ENCODE results near the gene ISLR2. TPM values are rescaled to one million over a fixed set of nuclear protein-coding genes. Genes with fewer than 3 reads are reported as not detected.

ISLR2 gene
- total and polyA plus RNA-seq, 2 donors (not counting 3 experiments of a cell fraction or from before 2014, with no cell fraction given) = not detected

DNA sequence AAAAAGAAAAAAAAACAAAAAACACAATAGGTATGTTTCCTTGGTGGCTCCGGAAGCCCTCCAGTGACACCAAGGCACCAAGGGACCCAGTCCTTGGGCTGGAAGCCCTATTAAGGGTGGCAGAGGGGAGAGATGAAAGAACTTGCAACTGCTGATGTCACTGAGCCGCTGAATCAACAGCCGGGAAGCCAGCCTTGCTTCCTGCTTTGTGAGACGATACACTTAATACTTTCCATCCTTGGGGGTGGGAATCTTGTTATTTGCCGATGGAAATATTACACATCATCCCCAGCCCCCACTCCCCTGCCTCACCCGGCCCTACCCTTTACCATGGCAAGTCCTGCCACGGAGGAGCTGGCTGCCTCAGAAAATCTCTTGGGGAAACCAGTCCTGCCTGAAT lies 5.6 kb upstream of the ISLR2 start:
- H3K9me1 ChIP-seq (replicated peaks; ENCODE audit: control insufficient read depth, extremely low read depth, insufficient read depth, low read length) = no peaks in the 10 kb centered on the region
- no peak overlapping the region for H3K4me3 ChIP-seq (replicated peaks in 1 of 3; ENCODE audit: insufficient read depth in 1 of 3, low read depth in 1 of 3, low read length in 3 of 3)
- BruUV-seq (replicated peaks) = no TSS peak
- no peak for FAIRE-seq
- ChIA-PET POLR2A (no interaction called here), CTCF (interaction anchor here (1.3 to 2.8 kb wide), 5 partner anchors 152 to 198 kb away, joined by 3 to 41 read pairs (median 19); no protein-coding TSS in a partner anchor)
- H3K4me2 ChIP-seq (ENCODE audit: insufficient read depth, low read length) = no peak overlapping the region
- dilution Hi-C loops (cut with MboI; ENCODE audit: extremely low pct_ligation_motif_present, low sequenced_read_pairs) (no loop called here), intact Hi-C loops (cut with micrococcal nuclease) (no loop called here)
- peaks cover 42 to 49% of the 10 kb centered on the region in 2 experiments for H3K27me3 ChIP-seq (ENCODE audit: control insufficient read depth in 2 of 2, insufficient read depth in 2 of 2, low read length in 2 of 2)
- no peak overlapping the region for H3K27ac ChIP-seq (ENCODE audit: insufficient read depth, low read depth, low read length)
- H3K4me1 ChIP-seq (ENCODE audit: control insufficient read depth, extremely low read depth, insufficient read depth, low read length) = peaks cover 4% of the 10 kb centered on the region
- no peaks in the 10 kb centered on the region for H4K20me1 ChIP-seq (replicated peaks; ENCODE audit: control insufficient read depth, extremely low read depth, insufficient read depth, low read length)
- no peak for DNase-seq (ENCODE audit: low read depth, low spot score)
- H3K79me2 ChIP-seq (ENCODE audit: control insufficient read depth, insufficient read depth, low read length) = no peaks in the 10 kb centered on the region
- no peak for TF ChIP-seq POLR2A (IDR thresholded peaks at IDR 0.05; ENCODE audit: low read depth, low read length)
- TF ChIP-seq GATA2 (IDR thresholded peaks at IDR 0.05; ENCODE audit: insufficient read depth, insufficient read length, low read depth, low read length) = no peak
- no peak for TF ChIP-seq FOS (IDR thresholded peaks at IDR 0.05; ENCODE audit: borderline replicate concordance, insufficient read depth, low read length)
- no peak for TF ChIP-seq POLR2AphosphoS5 (IDR thresholded peaks at IDR 0.05; ENCODE audit: insufficient read depth, low read depth, low read length)
- TF ChIP-seq JUN (IDR thresholded peaks at IDR 0.05; ENCODE audit: borderline replicate concordance, insufficient read depth, insufficient read length, low read depth) = no peak
- TF ChIP-seq CTCF (IDR thresholded peaks at IDR 0.05; ENCODE audit: extremely low read depth in 1 of 2, insufficient read depth in 1 of 2, low read depth in 1 of 2, low read length in 2 of 2) = no peak
- TF ChIP-seq MYC (IDR thresholded peaks at IDR 0.05; ENCODE audit: low read depth, low read length) = no peak
- TF ChIP-seq, protein P1, sequence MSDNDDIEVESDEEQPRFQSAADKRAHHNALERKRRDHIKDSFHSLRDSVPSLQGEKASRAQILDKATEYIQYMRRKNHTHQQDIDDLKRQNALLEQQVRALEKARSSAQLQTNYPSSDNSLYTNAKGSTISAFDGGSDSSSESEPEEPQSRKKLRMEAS (IDR thresholded peaks at IDR 0.05; ENCODE audit: insufficient read depth, insufficient read length) = no peak
- TF ChIP-seq EZH2 (IDR thresholded peaks at IDR 0.05; ENCODE audit: borderline replicate concordance, low read depth, low read length, severe bottlenecking) = no peak
- no peaks in the 10 kb centered on the region for H3K9me3 ChIP-seq (replicated peaks; ENCODE audit: control insufficient read depth, insufficient read depth, low read length)
- H3K9ac ChIP-seq (replicated peaks; ENCODE audit: extremely low read depth, insufficient read depth, low read length) = no peak overlapping the region
- H3K36me3 ChIP-seq (ENCODE audit: control insufficient read depth in 2 of 2, extremely low read depth in 1 of 2, insufficient read depth in 2 of 2, low read length in 2 of 2) = no peaks in the 10 kb centered on the region
- H2AFZ ChIP-seq (ENCODE audit: low read depth, low read length) = no peak overlapping the region
